ENCODE data around the gene TSEN54. TPM values are rescaled to one million over a fixed set of nuclear protein-coding genes. Genes with fewer than 3 reads are reported as not detected.

The TSEN54 gene
- polyA plus RNA-seq, 1 of the 3 experiments (the other 2 are of a cell fraction), result 29.8 TPM

GRCh38 chr17:75515496-75516254 is 653 bp upstream of the TSEN54 start, which contains the start of gene CASKIN2 (continued):
- peak; percentile 71 for TF ChIP-seq RAD21 (IDR thresholded peaks at IDR 0.05; ENCODE audit: low read length)
- TF ChIP-seq, protein P1, sequence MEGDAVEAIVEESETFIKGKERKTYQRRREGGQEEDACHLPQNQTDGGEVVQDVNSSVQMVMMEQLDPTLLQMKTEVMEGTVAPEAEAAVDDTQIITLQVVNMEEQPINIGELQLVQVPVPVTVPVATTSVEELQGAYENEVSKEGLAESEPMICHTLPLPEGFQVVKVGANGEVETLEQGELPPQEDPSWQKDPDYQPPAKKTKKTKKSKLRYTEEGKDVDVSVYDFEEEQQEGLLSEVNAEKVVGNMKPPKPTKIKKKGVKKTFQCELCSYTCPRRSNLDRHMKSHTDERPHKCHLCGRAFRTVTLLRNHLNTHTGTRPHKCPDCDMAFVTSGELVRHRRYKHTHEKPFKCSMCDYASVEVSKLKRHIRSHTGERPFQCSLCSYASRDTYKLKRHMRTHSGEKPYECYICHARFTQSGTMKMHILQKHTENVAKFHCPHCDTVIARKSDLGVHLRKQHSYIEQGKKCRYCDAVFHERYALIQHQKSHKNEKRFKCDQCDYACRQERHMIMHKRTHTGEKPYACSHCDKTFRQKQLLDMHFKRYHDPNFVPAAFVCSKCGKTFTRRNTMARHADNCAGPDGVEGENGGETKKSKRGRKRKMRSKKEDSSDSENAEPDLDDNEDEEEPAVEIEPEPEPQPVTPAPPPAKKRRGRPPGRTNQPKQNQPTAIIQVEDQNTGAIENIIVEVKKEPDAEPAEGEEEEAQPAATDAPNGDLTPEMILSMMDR (IDR thresholded peaks at IDR 0.05), result peak; percentile 100
- TF ChIP-seq USF1 (IDR thresholded peaks at IDR 0.05; ENCODE audit: borderline replicate concordance, low read depth), result no peak; the same call in 1 of the 2 replicates
- TF ChIP-seq GABPA (IDR thresholded peaks at IDR 0.05; ENCODE audit: low read depth), result peak; percentile 80
- TF ChIP-seq NFIC (IDR thresholded peaks at IDR 0.05; ENCODE audit: borderline replicate concordance), result no peak
- TF ChIP-seq, protein P2, sequence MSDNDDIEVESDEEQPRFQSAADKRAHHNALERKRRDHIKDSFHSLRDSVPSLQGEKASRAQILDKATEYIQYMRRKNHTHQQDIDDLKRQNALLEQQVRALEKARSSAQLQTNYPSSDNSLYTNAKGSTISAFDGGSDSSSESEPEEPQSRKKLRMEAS (IDR thresholded peaks at IDR 0.05; ENCODE audit: low read depth), result peak; percentile 48
- peak; percentile 36 for TF ChIP-seq CHD2 (IDR thresholded peaks at IDR 0.05; ENCODE audit: low read length, partially characterized antibody)
- TF ChIP-seq RFX5 (IDR thresholded peaks at IDR 0.05; ENCODE audit: low read length), result no peak

GRCh38 chr17:75516619-75517296 is 430 bp downstream of the TSEN54 start:
- peaks cover 23% of the 10 kb centered on the region for H4K20me1 ChIP-seq (ENCODE audit: insufficient read depth)
- H3K9me2 ChIP-seq, result no peaks in the 10 kb centered on the region
- peak overlapping the region in 1 of 2 experiments; percentile 45; a peak in 1 of 4 replicates for H3K27ac ChIP-seq (ENCODE audit: low read depth in 2 of 2, low read length in 1 of 2)
- H3F3A ChIP-seq (replicated peaks; ENCODE audit: insufficient read depth), result no peaks in the 10 kb centered on the region
- H3K4me2 ChIP-seq, result peak overlapping the region; percentile 98
- no peaks in the 10 kb centered on the region for H3K9me3 ChIP-seq
- H3K4me3 ChIP-seq (ENCODE audit: low read depth in 2 of 2, low read length in 1 of 2), result peak overlapping the region; percentile 81 to 98
- WGBS (ENCODE audit: low lambda C conversion rate), result 1% methylated on average over 36 of the region's 65 CpGs
- peak overlapping the region; percentile 69 for H3K9ac ChIP-seq
- H3K4me1 ChIP-seq (ENCODE audit: control insufficient read depth in 1 of 2, insufficient read depth in 2 of 2, low read depth in 1 of 2, low read length in 1 of 2), result peaks cover 0 to 29% of the 10 kb centered on the region in 2 experiments; a peak in 1 of 4 replicates
- CTCF ChIA-PET, result interaction anchor here (0.6 to 4.2 kb wide), 62 partner anchors 8 to 558 kb away, joined by 3 to 37 read pairs (median 4); partner anchors contain the start of genes GGA3, GRB2, LLGL2 and MIF4GD
- peak overlapping the region; percentile 80 for H2AFZ ChIP-seq (ENCODE audit: low read depth)
- H3K36me3 ChIP-seq (replicated peaks in 1 of 2; ENCODE audit: control insufficient read depth in 1 of 2, insufficient read depth in 2 of 2, low read length in 1 of 2), result peaks cover 10 to 13% of the 10 kb centered on the region in 2 experiments
- H3K27me3 ChIP-seq (ENCODE audit: insufficient read depth), result no peaks in the 10 kb centered on the region
- DNase-seq, result no peak
- H3K79me2 ChIP-seq (ENCODE audit: insufficient read depth), result peaks cover 24% of the 10 kb centered on the region; the same call in 1 of the 2 replicates
- POLR2A ChIA-PET, result interaction anchor here (0.5 to 1.6 kb wide), 9 partner anchors 9 to 981 kb away, joined by 3 to 24 read pairs (median 4); partner anchors contain the start of genes GGA3, GRB2, LLGL2 and MRPS7
- TF ChIP-seq TAF1 (IDR thresholded peaks at IDR 0.05; ENCODE audit: borderline replicate concordance, low read depth, low read length) (no peak), IRF3 (IDR thresholded peaks at IDR 0.05; ENCODE audit: low read depth, low read length) (no peak), FOXJ3 (CRISPR knock-in tag; IDR thresholded peaks at IDR 0.05) (no peak), MXI1 (IDR thresholded peaks at IDR 0.05; ENCODE audit: low read depth, low read length) (no peak; the same call in none of the 2 replicates), EP300 (IDR thresholded peaks at IDR 0.05; ENCODE audit: borderline replicate concordance in 1 of 2, low read depth in 1 of 2, low read length in 1 of 2) (no peak), USF1 (IDR thresholded peaks at IDR 0.05; ENCODE audit: borderline replicate concordance, low read depth) (no peak), TEAD4 (IDR thresholded peaks at IDR 0.05; ENCODE audit: borderline replicate concordance, insufficient read depth) (no peak), GABPA (IDR thresholded peaks at IDR 0.05; ENCODE audit: low read depth) (no peak), GATA2 (CRISPR knock-in tag; IDR thresholded peaks at IDR 0.05) (no peak), RFX5 (IDR thresholded peaks at IDR 0.05; ENCODE audit: low read length) (no peak), TCF12 (IDR thresholded peaks at IDR 0.05) (no peak), ELF1 (IDR thresholded peaks at IDR 0.05) (no peak), SMC3 (IDR thresholded peaks at IDR 0.05; ENCODE audit: low read depth, low read length) (no peak)
- TF ChIP-seq, protein P3, sequence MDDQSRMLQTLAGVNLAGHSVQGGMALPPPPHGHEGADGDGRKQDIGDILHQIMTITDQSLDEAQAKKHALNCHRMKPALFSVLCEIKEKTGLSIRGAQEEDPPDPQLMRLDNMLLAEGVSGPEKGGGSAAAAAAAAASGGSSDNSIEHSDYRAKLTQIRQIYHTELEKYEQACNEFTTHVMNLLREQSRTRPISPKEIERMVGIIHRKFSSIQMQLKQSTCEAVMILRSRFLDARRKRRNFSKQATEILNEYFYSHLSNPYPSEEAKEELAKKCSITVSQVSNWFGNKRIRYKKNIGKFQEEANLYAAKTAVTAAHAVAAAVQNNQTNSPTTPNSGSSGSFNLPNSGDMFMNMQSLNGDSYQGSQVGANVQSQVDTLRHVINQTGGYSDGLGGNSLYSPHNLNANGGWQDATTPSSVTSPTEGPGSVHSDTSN (IDR thresholded peaks at IDR 0.05), result no peak
- TF ChIP-seq, protein P4, sequence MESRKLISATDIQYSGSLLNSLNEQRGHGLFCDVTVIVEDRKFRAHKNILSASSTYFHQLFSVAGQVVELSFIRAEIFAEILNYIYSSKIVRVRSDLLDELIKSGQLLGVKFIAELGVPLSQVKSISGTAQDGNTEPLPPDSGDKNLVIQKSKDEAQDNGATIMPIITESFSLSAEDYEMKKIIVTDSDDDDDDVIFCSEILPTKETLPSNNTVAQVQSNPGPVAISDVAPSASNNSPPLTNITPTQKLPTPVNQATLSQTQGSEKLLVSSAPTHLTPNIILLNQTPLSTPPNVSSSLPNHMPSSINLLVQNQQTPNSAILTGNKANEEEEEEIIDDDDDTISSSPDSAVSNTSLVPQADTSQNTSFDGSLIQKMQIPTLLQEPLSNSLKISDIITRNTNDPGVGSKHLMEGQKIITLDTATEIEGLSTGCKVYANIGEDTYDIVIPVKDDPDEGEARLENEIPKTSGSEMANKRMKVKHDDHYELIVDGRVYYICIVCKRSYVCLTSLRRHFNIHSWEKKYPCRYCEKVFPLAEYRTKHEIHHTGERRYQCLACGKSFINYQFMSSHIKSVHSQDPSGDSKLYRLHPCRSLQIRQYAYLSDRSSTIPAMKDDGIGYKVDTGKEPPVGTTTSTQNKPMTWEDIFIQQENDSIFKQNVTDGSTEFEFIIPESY (IDR thresholded peaks at IDR 0.05; ENCODE audit: borderline replicate concordance, low read depth), result no peak
